Measurements from ENCODE around the gene CDH10.

DNA sequence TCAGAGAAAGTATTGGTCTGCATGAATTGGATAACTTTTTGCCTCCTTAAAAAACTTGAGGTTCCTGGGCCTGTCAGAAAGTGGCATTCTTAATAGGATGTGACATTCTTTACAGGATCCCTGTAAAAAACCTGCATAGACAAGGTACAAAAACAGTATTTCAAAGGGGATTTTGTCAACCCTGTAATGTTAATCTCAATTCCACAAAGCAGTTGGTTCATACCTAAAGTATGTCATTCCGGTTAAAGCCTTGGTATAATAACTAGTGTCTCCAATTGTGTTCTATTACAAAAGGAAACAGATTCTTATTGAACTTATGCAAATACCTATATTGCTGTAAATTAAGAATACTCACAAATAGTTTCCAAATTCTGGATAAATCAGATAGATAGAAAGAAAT lies 169.7 kb downstream of the CDH10 start:
- TF ChIP-seq, protein P1, sequence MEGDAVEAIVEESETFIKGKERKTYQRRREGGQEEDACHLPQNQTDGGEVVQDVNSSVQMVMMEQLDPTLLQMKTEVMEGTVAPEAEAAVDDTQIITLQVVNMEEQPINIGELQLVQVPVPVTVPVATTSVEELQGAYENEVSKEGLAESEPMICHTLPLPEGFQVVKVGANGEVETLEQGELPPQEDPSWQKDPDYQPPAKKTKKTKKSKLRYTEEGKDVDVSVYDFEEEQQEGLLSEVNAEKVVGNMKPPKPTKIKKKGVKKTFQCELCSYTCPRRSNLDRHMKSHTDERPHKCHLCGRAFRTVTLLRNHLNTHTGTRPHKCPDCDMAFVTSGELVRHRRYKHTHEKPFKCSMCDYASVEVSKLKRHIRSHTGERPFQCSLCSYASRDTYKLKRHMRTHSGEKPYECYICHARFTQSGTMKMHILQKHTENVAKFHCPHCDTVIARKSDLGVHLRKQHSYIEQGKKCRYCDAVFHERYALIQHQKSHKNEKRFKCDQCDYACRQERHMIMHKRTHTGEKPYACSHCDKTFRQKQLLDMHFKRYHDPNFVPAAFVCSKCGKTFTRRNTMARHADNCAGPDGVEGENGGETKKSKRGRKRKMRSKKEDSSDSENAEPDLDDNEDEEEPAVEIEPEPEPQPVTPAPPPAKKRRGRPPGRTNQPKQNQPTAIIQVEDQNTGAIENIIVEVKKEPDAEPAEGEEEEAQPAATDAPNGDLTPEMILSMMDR (IDR thresholded peaks at IDR 0.05) = no peak
- TF ChIP-seq EZH2 (IDR thresholded peaks at IDR 0.05; ENCODE audit: borderline replicate concordance, insufficient read depth, low read depth, low read length, poor library complexity, severe bottlenecking) = no peak

Measured in B cell (primary cell).